Naive thymus-derived CD4-positive, alpha-beta T cell (primary cell): Measurements from ENCODE around the gene ISM2. TPM values are rescaled to one million over a fixed set of nuclear protein-coding genes. Genes with fewer than 3 reads are reported as not detected.

ENCODE experiments used
- ATAC-seq: fragments of 150-1000 bp; cut with Tn5 transposase; 2 replicates; pipeline ENCODE4 v1.10.0; 2021; ENCODE audit warnings: mild to moderate bottlenecking, moderate library complexity
- CTCF ChIA-PET: fragments of 350-600 bp; sonication (Branson Sonifier 250); formaldehyde crosslinking; loops from one replicate; lab custom pipeline; 2021; ENCODE audit warnings: antibody characterized with exemption; lab: Charles Lee
- POLR2A ChIA-PET: fragments of 350-600 bp; sonication (Branson Sonifier 250); formaldehyde crosslinking; loops from one replicate; lab custom pipeline; 2021; ENCODE audit warnings: antibody characterized with exemption, inconsistent platforms; lab: Charles Lee
- DNase-seq, 9 donors: peaks; one replicate each; pipeline versions ENCODE4 v3.0.0 to v3.0.0-alpha.2; 2020 to 2022; ENCODE audit warnings: mixed read lengths in 1 of 9
- H3K27ac ChIP-seq: one replicate; pipeline ENCODE4 v1.7.0; 2013; ENCODE audit warnings: mild to moderate bottlenecking, low read depth, low read length, moderate library complexity
- H3K27me3 ChIP-seq, 2 donors: one replicate each; pipeline ENCODE4 v1.7.0; 2013; ENCODE audit warnings: low read length in 2 of 2, mild to moderate bottlenecking in 2 of 2, moderate library complexity in 2 of 2; ENCODE audit not compliant: control insufficient read depth in 2 of 2, insufficient read depth in 2 of 2
- H3K36me3 ChIP-seq, 3 experiments: 1 replicate in 2 of 3; 2 replicates in 1 of 3; pipeline ENCODE4 v1.7.0; 2013; ENCODE audit warnings: low read length in 3 of 3, mild to moderate bottlenecking in 3 of 3, moderate library complexity in 1 of 3; ENCODE audit not compliant: insufficient read depth in 3 of 3, control insufficient read depth in 2 of 3
- H3K4me1 ChIP-seq, 2 donors: one replicate each; pipeline ENCODE4 v1.7.0; 2013; ENCODE audit warnings: low read length in 2 of 2, mild to moderate bottlenecking in 2 of 2, moderate library complexity in 1 of 2; ENCODE audit not compliant: control insufficient read depth in 2 of 2, insufficient read depth in 2 of 2
- H3K4me3 ChIP-seq: 2 replicates; pipeline ENCODE4 v1.7.0; 2013; ENCODE audit warnings: mild to moderate bottlenecking, low read length
- H3K9me3 ChIP-seq, 3 experiments: 1 replicate in 2 of 3; 2 replicates in 1 of 3; pipeline ENCODE4 v1.7.0; 2013; ENCODE audit warnings: low read length in 3 of 3; ENCODE audit not compliant: control insufficient read depth in 2 of 3
- H3K27ac Mint-ChIP-seq, 9 donors: one replicate each; pipeline ENCODE4 v1.8.0; 2020 to 2022; ENCODE audit warnings: mixed read lengths in 9 of 9, mild to moderate bottlenecking in 8 of 9, moderate library complexity in 5 of 9, inconsistent platforms in 2 of 9
- H3K27me3 Mint-ChIP-seq, 5 donors: one replicate each; pipeline ENCODE4 v1.8.0; 2021 to 2022; ENCODE audit warnings: mixed read lengths in 5 of 5, mild to moderate bottlenecking in 1 of 5
- H3K36me3 Mint-ChIP-seq, 5 donors: one replicate each; pipeline ENCODE4 v1.8.0; 2020 to 2022; ENCODE audit warnings: mixed read lengths in 5 of 5, mild to moderate bottlenecking in 3 of 5, inconsistent platforms in 1 of 5
- H3K4me1 Mint-ChIP-seq, 7 donors: one replicate each; pipeline ENCODE4 v1.8.0; 2020 to 2022; ENCODE audit warnings: mixed read lengths in 7 of 7, mild to moderate bottlenecking in 3 of 7, inconsistent platforms in 1 of 7
- H3K4me3 Mint-ChIP-seq, 10 donors: one replicate each; pipeline ENCODE4 v1.8.0; 2020 to 2022; ENCODE audit warnings: mild to moderate bottlenecking in 10 of 10, mixed read lengths in 10 of 10, moderate library complexity in 6 of 10, inconsistent platforms in 2 of 10
- H3K9me3 Mint-ChIP-seq, 11 donors: one replicate each; pipeline ENCODE4 v1.8.0; 2020 to 2022; ENCODE audit warnings: mixed read lengths in 11 of 11, mild to moderate bottlenecking in 4 of 11, inconsistent platforms in 1 of 11, moderate library complexity in 1 of 11
- intact Hi-C, 2 donors: fragments of 100-400 bp; cut with micrococcal nuclease; formaldehyde crosslinking; loops; one replicate each; pipeline ENCODE4 v1.15.1; 2023
- polyA plus RNA-seq, 2 donors: library from polyadenylated mRNA; unstranded; fragments of 300-500 nt; fragmentation: Illumina TruSeq; gene quantifications; one replicate each; pipeline ENCODE4 v1.2.3, GENCODE V29; 2021
- total RNA-seq, 6 experiments: library from RNA in 5 of 6; stranded (reverse) in 5 of 6; gene quantifications; 1 replicate in 5 of 6; 2 replicates in 1 of 6; pipeline ENCODE4 v1.2.3 and lab custom pipeline; 2021 to 2026

The ISM2 gene
- total and polyA plus RNA-seq, 7 experiments from 2014 or later = not detected

DNA sequence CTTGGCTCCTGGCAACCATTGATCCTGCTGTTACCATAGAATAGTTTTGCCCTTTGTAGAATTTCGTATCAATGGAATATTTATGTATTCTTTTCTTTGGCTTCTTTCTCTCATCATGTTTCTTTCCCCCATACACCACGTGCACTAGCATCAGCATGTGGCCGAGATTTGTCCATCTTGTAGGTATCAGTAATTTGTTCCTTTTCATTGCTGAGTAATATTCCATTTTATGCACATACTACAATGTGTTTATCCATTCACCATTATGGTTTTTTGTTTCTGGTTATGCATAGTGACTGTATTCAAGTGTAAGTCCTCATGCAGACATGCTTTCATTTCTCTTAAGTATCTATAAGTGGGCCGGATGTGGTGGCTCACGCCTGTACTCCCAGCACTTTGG is 4.5 kb upstream of the ISM2 start:
- Histone ChIP-seq H3K9me3 (peaks cover 0 to 4% (median 0%) of the 10 kb centered on the region in 3 experiments), H3K36me3 (no peaks in the 10 kb centered on the region), H3K4me1 (peaks cover 0 to 1% of the 10 kb centered on the region in 2 donors), H3K4me3 (no peak overlapping the region), H3K27me3 (peaks cover 0 to 2% of the 10 kb centered on the region in 2 donors), H3K27ac (no peak overlapping the region)
- intact Hi-C loops = no loop called here
- CTCF ChIA-PET = no interaction called here
- H3K4me1 Mint-ChIP-seq = peaks cover 0 to 3% (median under 1%) of the 10 kb centered on the region in 7 donors
- no peak for ATAC-seq
- no peak for DNase-seq
- no peak overlapping the region for H3K27ac Mint-ChIP-seq
- peaks cover 2 to 28% (median 6%) of the 10 kb centered on the region in 11 donors for H3K9me3 Mint-ChIP-seq
- POLR2A ChIA-PET = no interaction called here
- peaks cover 15 to 21% (median 17%) of the 10 kb centered on the region in 5 donors for H3K27me3 Mint-ChIP-seq
- H3K4me3 Mint-ChIP-seq = no peak overlapping the region
- H3K36me3 Mint-ChIP-seq = peaks cover 7 to 26% (median 16%) of the 10 kb centered on the region in 5 donors

DNA sequence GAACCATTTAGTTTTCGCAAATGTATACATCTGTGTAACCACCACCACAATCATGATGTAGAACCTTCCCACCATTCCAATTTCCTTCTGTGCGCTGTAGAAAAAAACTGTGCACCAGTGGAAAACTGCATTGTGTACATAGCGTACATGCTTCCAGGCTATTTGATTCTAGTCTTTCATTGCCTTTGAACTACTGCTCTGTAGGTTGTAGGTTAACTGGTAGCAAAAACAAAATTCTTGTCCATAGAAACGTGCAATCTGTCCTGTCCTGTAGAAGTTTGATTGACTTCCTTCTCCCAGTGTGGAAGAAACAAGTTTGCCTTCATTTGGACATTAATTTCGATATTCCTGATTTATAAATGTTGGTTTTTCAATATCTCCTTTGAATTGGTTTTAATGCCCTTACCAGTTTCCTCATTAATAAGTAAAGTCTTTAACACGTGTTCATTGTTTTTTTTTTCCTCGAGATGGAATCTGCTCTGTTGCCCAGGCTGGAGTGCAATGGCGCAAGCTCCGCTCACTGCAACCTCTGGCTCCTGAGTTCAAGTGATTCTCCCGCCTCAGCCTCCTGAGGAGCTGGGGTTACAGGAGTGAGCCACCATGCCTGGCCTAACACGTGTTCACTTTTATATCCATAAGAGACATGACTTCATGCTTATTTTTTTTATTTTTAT is 3.6 kb upstream of the ISM2 start:
- H3K27me3 ChIP-seq = peaks cover 0 to 6% of the 10 kb centered on the region in 2 donors
- no peak for DNase-seq
- H3K36me3 Mint-ChIP-seq = peaks cover 4 to 20% (median 14%) of the 10 kb centered on the region in 5 donors
- ChIA-PET POLR2A (no interaction called here), CTCF (interaction anchor here (0.7 to 1.2 kb wide), 2 partner anchors 20 to 180 kb away, joined by 3 to 4 read pairs; no protein-coding TSS in a partner anchor)
- intact Hi-C loops = no loop called here
- no peaks in the 10 kb centered on the region for H3K36me3 ChIP-seq
- no peak overlapping the region for H3K4me3 Mint-ChIP-seq
- no peak for ATAC-seq
- no peak overlapping the region for H3K27ac ChIP-seq
- peaks cover 0 to 8% (median 5%) of the 10 kb centered on the region in 7 donors for H3K4me1 Mint-ChIP-seq
- peaks cover 3 to 28% (median 6%) of the 10 kb centered on the region in 11 donors for H3K9me3 Mint-ChIP-seq
- H3K4me1 ChIP-seq = peaks cover 0 to 6% of the 10 kb centered on the region in 2 donors
- no peak overlapping the region for H3K27ac Mint-ChIP-seq
- H3K27me3 Mint-ChIP-seq = peaks cover 20 to 30% (median 25%) of the 10 kb centered on the region in 5 donors
- no peak overlapping the region for H3K4me3 ChIP-seq
- H3K9me3 ChIP-seq = peaks cover 0 to 4% (median 0%) of the 10 kb centered on the region in 3 experiments

GRCh38 chr14:77498984-77499527 is 440 bp upstream of the ISM2 start:
- H3K4me3 ChIP-seq = no peak overlapping the region
- Mint-ChIP-seq H3K4me1 (peaks cover 0 to 8% (median 5%) of the 10 kb centered on the region in 7 donors), H3K9me3 (peaks cover 3 to 13% (median 5%) of the 10 kb centered on the region in 11 donors), H3K4me3 (peak overlapping the region in 9 of 10 donors; percentile 25 to 80 (median 55)), H3K36me3 (peaks cover 0 to 9% (median 5%) of the 10 kb centered on the region in 5 donors), H3K27ac (no peak overlapping the region), H3K27me3 (peaks cover 34 to 46% (median 38%) of the 10 kb centered on the region in 5 donors)
- ChIA-PET POLR2A (no interaction called here), CTCF (no interaction called here)
- H3K27me3 ChIP-seq = peaks cover 0 to 6% of the 10 kb centered on the region in 2 donors
- H3K4me1 ChIP-seq = peaks cover 0 to 6% of the 10 kb centered on the region in 2 donors
- no peaks in the 10 kb centered on the region for H3K36me3 ChIP-seq
- no peak overlapping the region for H3K27ac ChIP-seq
- DNase-seq (no peak), ATAC-seq (no peak)
- intact Hi-C loops = no loop called here
- H3K9me3 ChIP-seq = peaks cover 0 to 1% (median 0%) of the 10 kb centered on the region in 3 experiments

- Mint-ChIP-seq H3K27me3 (peaks cover 31 to 40% (median 34%) of the 10 kb centered on the region in 5 donors), H3K4me1 (peaks cover 0 to 8% (median 5%) of the 10 kb centered on the region in 7 donors), H3K4me3 (no peak overlapping the region), H3K9me3 (peaks cover 0 to 5% (median 0%) of the 10 kb centered on the region in 11 donors), H3K36me3 (peaks cover 0 to 6% (median 0%) of the 10 kb centered on the region in 5 donors), H3K27ac (no peak overlapping the region)
- ATAC-seq = no peak
- intact Hi-C loops = no loop called here
- no peak for DNase-seq
- POLR2A ChIA-PET = no interaction called here
- CTCF ChIA-PET = no interaction called here
- H3K9me3 ChIP-seq = no peaks in the 10 kb centered on the region
- no peak overlapping the region for H3K27ac ChIP-seq
- no peaks in the 10 kb centered on the region for H3K36me3 ChIP-seq
- H3K4me3 ChIP-seq = no peak overlapping the region
- peaks cover 0 to 6% of the 10 kb centered on the region in 2 donors for H3K4me1 ChIP-seq
- peaks cover 0 to 6% of the 10 kb centered on the region in 2 donors for H3K27me3 ChIP-seq
These were observed 3.3 kb downstream of the ISM2 start for GRCh38 chr14:77495334-77495733.

GRCh38 chr14:77491056-77491455 is 7.6 kb downstream of the ISM2 start:
- Histone ChIP-seq H3K9me3 (no peaks in the 10 kb centered on the region), H3K4me3 (no peak overlapping the region), H3K4me1 (no peaks in the 10 kb centered on the region), H3K27me3 (no peaks in the 10 kb centered on the region), H3K36me3 (no peaks in the 10 kb centered on the region), H3K27ac (no peak overlapping the region)
- H3K4me1 Mint-ChIP-seq = no peaks in the 10 kb centered on the region
- H3K36me3 Mint-ChIP-seq = peaks cover 0 to 6% (median 0%) of the 10 kb centered on the region in 5 donors
- POLR2A ChIA-PET = no interaction called here
- intact Hi-C loops = no loop called here
- peaks cover 0 to 3% (median 0%) of the 10 kb centered on the region in 11 donors for H3K9me3 Mint-ChIP-seq
- no peak overlapping the region for H3K27ac Mint-ChIP-seq
- DNase-seq (no peak), ATAC-seq (no peak)
- no peak overlapping the region for H3K4me3 Mint-ChIP-seq
- H3K27me3 Mint-ChIP-seq = peaks cover 7 to 14% (median 9%) of the 10 kb centered on the region in 5 donors
- CTCF ChIA-PET = no interaction called here

DNA sequence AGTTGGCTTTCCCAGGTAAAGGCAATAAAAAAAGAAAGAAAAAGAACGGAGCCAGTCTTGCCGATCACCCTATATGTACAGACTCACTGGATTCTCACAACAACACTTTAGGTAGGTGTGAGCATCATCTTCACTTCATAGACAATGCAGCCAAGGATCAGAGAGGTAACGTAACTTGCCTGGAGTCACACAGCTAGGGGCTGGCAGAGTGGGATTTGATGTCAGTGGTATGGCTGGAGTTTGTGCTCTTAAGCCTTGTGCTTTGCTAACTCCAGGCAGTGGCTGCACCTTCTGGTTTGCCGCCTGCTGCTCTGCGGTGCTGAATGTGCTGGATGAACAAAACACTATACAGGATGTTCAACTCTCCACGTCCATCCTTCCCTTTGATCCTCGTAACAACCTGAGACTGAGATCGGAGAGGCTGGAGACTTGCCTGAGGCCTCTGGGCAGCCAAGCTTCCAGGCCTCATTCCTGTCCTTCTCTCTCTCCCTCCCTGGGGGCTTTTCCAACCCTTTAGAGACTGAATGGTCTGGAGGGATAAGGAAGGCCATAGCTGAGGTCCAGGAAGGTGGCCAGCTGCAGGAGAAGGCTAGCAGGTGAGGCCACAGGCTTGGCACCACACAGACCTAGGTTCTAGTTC is 8.1 kb downstream of the ISM2 start:
- Mint-ChIP-seq H3K36me3 (peaks cover 0 to 4% (median 0%) of the 10 kb centered on the region in 5 donors), H3K4me3 (no peak overlapping the region), H3K9me3 (peaks cover 0 to 2% (median 0%) of the 10 kb centered on the region in 11 donors), H3K27me3 (peaks cover under 1 to 8% (median 4%) of the 10 kb centered on the region in 5 donors), H3K27ac (no peak overlapping the region), H3K4me1 (no peaks in the 10 kb centered on the region)
- CTCF ChIA-PET = no interaction called here
- Histone ChIP-seq H3K4me1 (no peaks in the 10 kb centered on the region), H3K4me3 (no peak overlapping the region), H3K27me3 (no peaks in the 10 kb centered on the region), H3K9me3 (no peaks in the 10 kb centered on the region), H3K27ac (no peak overlapping the region), H3K36me3 (no peaks in the 10 kb centered on the region)
- intact Hi-C loops = no loop called here
- ATAC-seq (no peak), DNase-seq (no peak)
- POLR2A ChIA-PET = no interaction called here
